ENCODE results near the gene FH. TPM values are rescaled to one million over a fixed set of nuclear protein-coding genes. Genes with fewer than 3 reads are reported as not detected.

The FH gene
- total and polyA plus RNA-seq, 10 of the 15 experiments (the other 5 are each of a cell fraction or from before 2014, with no cell fraction given): 44.7 to 124 (median 76.2) TPM

- TF ChIP-seq USF2 (IDR thresholded peaks at IDR 0.05; ENCODE audit: borderline replicate concordance, low read depth, low read length): no peak
- TF ChIP-seq IRF3 (IDR thresholded peaks at IDR 0.05): peak; percentile 52; the same call in 1 of the 2 replicates
- no peak for TF ChIP-seq TCF7 (IDR thresholded peaks at IDR 0.05; ENCODE audit: borderline replicate concordance)
- TF ChIP-seq NKRF (conservative IDR thresholded peaks at IDR 0.05): peak; percentile 53
- TF ChIP-seq MEF2B (IDR thresholded peaks at IDR 0.05; ENCODE audit: partially characterized antibody, poor library complexity, severe bottlenecking): no peak
- no peak for TF ChIP-seq PAX5 (IDR thresholded peaks at IDR 0.05; ENCODE audit: borderline replicate concordance, low read depth, low read length)
- TF ChIP-seq ZNF217 (IDR thresholded peaks at IDR 0.05): no peak
- no peak for TF ChIP-seq ELK1 (IDR thresholded peaks at IDR 0.05; ENCODE audit: low read depth, low read length)
- TF ChIP-seq NR2C2 (IDR thresholded peaks at IDR 0.05; ENCODE audit: borderline replicate concordance, control insufficient read depth, insufficient read length, low read depth): no peak
- TF ChIP-seq SIN3A (IDR thresholded peaks at IDR 0.05; ENCODE audit: low read depth, low read length): peak; percentile 39; the same call in 1 of the 2 replicates
- no peak for TF ChIP-seq NR2C1 (IDR thresholded peaks at IDR 0.05)
- TF ChIP-seq, protein P1, sequence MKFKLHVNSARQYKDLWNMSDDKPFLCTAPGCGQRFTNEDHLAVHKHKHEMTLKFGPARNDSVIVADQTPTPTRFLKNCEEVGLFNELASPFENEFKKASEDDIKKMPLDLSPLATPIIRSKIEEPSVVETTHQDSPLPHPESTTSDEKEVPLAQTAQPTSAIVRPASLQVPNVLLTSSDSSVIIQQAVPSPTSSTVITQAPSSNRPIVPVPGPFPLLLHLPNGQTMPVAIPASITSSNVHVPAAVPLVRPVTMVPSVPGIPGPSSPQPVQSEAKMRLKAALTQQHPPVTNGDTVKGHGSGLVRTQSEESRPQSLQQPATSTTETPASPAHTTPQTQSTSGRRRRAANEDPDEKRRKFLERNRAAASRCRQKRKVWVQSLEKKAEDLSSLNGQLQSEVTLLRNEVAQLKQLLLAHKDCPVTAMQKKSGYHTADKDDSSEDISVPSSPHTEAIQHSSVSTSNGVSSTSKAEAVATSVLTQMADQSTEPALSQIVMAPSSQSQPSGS (IDR thresholded peaks at IDR 0.05; ENCODE audit: low read length): no peak
- TF ChIP-seq SMARCA5 (IDR thresholded peaks at IDR 0.05): no peak
- TF ChIP-seq EP300 (IDR thresholded peaks at IDR 0.05; ENCODE audit: borderline replicate concordance in 1 of 2, control insufficient read depth in 1 of 2, low read depth in 2 of 2, low read length in 2 of 2): no peak
- no peak for TF ChIP-seq JUNB (IDR thresholded peaks at IDR 0.05)
- no peak for TF ChIP-seq MYB (IDR thresholded peaks at IDR 0.05; ENCODE audit: borderline replicate concordance, low read depth, low read length)
- TF ChIP-seq POLR2AphosphoS5 (IDR thresholded peaks at IDR 0.05; ENCODE audit: low read length): peak; percentile 88
- TF ChIP-seq, protein P2, sequence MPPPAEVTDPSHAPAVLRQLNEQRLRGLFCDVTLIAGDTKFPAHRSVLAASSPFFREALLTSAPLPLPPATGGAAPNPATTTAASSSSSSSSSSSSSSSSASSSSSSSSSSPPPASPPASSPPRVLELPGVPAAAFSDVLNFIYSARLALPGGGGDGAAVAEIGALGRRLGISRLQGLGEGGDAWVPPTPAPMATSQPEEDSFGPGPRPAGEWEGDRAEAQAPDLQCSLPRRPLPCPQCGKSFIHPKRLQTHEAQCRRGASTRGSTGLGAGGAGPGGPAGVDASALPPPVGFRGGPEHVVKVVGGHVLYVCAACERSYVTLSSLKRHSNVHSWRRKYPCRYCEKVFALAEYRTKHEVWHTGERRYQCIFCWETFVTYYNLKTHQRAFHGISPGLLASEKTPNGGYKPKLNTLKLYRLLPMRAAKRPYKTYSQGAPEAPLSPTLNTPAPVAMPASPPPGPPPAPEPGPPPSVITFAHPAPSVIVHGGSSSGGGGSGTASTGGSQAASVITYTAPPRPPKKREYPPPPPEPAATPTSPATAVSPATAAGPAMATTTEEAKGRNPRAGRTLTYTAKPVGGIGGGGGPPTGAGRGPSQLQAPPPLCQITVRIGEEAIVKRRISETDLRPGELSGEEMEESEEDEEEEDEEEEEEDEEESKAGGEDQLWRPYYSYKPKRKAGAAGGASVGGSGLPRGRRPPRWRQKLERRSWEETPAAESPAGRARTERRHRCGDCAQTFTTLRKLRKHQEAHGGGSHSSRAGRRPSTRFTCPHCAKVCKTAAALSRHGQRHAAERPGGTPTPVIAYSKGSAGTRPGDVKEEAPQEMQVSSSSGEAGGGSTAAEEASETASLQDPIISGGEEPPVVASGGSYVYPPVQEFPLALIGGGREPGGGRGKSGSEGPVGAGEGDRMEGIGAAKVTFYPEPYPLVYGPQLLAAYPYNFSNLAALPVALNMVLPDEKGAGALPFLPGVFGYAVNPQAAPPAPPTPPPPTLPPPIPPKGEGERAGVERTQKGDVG (CRISPR knock-in tag; IDR thresholded peaks at IDR 0.05): no peak
- TF ChIP-seq ZZZ3 (IDR thresholded peaks at IDR 0.05; ENCODE audit: control insufficient read depth, insufficient read length, low read depth): no peak
These were observed at the start of gene FH (continued) for GRCh38 chr1:241519308-241520079.
